HG03097 (cell line): ENCODE results near the gene SIRT7.

ENCODE experiments used
- ATAC-seq: cut with Tn5 transposase; IDR thresholded peaks from one replicate; pipeline ENCODE4 v1.9.1; 2021; ENCODE audit not compliant: unreplicated experiment, low FRiP score

The SIRT7 gene

GRCh38 chr17:81933178-81933699 is 15.3 kb upstream of the SIRT7 start:
- no peak for ATAC-seq

GRCh38 chr17:81932333-81932983 is 14.5 kb upstream of the SIRT7 start:
- no peak for ATAC-seq

GRCh38 chr17:81931557-81932332 is 13.8 kb upstream of the SIRT7 start:
- ATAC-seq: no peak

GRCh38 chr17:81931189-81931556 is 13.2 kb upstream of the SIRT7 start:
- no peak for ATAC-seq

GRCh38 chr17:81930142-81931125 is 12.5 kb upstream of the SIRT7 start:
- ATAC-seq: no peak

GRCh38 chr17:81929253-81930141 is 11.5 kb upstream of the SIRT7 start:
- no peak for ATAC-seq

- no peak for ATAC-seq
These were observed 10.7 kb upstream of the SIRT7 start for GRCh38 chr17:81928544-81929252.

- ATAC-seq: peak; percentile 53
These were observed 9.9 kb upstream of the SIRT7 start, which contains the start of gene MAFG for GRCh38 chr17:81927653-81928543. TSS of gene MAFG (minus strand) at chr17:81927735. CDS start at chr17:81923185, 4,550 bp downstream.

- ATAC-seq: peak; percentile 7
These were observed 9.2 kb upstream of the SIRT7 start for GRCh38 chr17:81927152-81927652.

- peak; percentile 13 for ATAC-seq
These were observed 8.6 kb upstream of the SIRT7 start for GRCh38 chr17:81926451-81927151.

GRCh38 chr17:81925860-81926450 is 8.0 kb upstream of the SIRT7 start:
- ATAC-seq: no peak

- ATAC-seq: no peak
These were observed 6.9 kb upstream of the SIRT7 start for GRCh38 chr17:81924557-81925532.

GRCh38 chr17:81923302-81924260 is 5.6 kb upstream of the SIRT7 start:
- no peak for ATAC-seq

GRCh38 chr17:81922566-81923301 is 4.8 kb upstream of the SIRT7 start:
- ATAC-seq: no peak
